ENCODE data around the gene YIPF3. TPM values are rescaled to one million over a fixed set of nuclear protein-coding genes. Genes with fewer than 3 reads are reported as not detected.

The YIPF3 gene
- polyA plus RNA-seq, 1 of the 3 experiments (the other 2 are of a cell fraction), result 219 TPM

DNA sequence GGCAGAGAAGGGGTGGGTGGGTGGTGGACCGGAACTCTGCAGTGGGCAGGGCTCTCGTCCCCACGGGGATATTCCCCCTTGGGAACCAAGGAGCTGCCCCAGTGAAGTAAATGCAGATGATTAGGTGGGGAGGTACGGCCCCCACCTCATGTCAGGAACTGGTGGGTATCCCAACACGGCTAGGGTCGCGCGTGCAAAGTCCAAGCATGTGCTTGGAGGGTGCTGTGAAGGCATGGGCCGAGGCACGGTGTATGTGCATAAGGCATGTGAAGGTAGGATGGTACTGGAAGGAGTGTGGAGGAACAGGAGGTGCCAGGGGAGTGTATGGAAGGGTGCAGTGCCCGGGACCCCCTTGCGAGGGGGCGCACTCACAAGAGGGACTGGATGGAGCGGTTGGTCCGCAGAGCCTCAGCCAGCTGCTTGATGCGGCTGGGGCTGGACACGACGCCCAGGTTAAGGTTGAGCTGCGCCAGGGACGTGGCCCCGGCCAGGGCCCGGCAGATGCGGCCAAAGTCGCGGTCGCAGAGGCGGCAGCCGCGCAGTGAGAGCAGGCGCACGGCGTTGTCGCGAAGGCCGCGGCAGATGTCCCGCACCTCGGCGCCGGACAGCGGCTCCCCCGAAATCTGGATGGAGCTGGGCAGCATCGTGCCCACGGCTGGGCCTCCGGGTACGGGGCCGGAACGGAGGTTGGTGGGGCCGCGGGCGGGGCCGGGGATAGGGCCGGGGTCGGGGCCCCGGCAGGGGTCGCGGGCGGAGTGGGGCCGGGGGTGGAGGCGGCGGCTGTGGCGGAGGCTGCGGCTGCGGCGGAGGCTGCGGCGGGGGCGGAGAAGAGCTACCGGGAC, 7.4 kb downstream of the YIPF3 start:
- H3K9me3 ChIP-seq, result no peaks in the 10 kb centered on the region
- ChIA-PET POLR2A (interaction anchor here (0.5 to 1.6 kb wide), 9 partner anchors 9 to 281 kb away, joined by 3 to 10 read pairs (median 3); partner anchors contain the start of genes DNPH1 and ZNF318), CTCF (interaction anchor here (0.6 to 22.4 kb wide), 19 partner anchors 7 to 570 kb away, joined by 3 to 382 read pairs (median 4); partner anchors contain the start of genes DLK2, POLR1C and YIPF3)
- peak overlapping the region; percentile 63; the same call in 1 of the 2 replicates for H3K9ac ChIP-seq
- peaks cover under 1 to 26% of the 10 kb centered on the region in 2 experiments; a peak in 2 of 4 replicates for H3K4me1 ChIP-seq (ENCODE audit: control insufficient read depth in 1 of 2, insufficient read depth in 2 of 2, low read depth in 1 of 2, low read length in 1 of 2)
- H3K36me3 ChIP-seq (replicated peaks in 1 of 2; ENCODE audit: control insufficient read depth in 1 of 2, insufficient read depth in 2 of 2, low read length in 1 of 2), result peaks cover 14 to 49% of the 10 kb centered on the region in 2 experiments
- H3K79me2 ChIP-seq (ENCODE audit: insufficient read depth), result peaks cover 6% of the 10 kb centered on the region
- H3K4me2 ChIP-seq, result peak overlapping the region; percentile 92
- H3K4me3 ChIP-seq (ENCODE audit: low read depth in 2 of 2, low read length in 1 of 2), result peak overlapping the region; percentile 65 to 73
- peak; percentile 66 for DNase-seq
- no peak for TF ChIP-seq GATA2 (CRISPR knock-in tag; IDR thresholded peaks at IDR 0.05)
- TF ChIP-seq, protein P1, sequence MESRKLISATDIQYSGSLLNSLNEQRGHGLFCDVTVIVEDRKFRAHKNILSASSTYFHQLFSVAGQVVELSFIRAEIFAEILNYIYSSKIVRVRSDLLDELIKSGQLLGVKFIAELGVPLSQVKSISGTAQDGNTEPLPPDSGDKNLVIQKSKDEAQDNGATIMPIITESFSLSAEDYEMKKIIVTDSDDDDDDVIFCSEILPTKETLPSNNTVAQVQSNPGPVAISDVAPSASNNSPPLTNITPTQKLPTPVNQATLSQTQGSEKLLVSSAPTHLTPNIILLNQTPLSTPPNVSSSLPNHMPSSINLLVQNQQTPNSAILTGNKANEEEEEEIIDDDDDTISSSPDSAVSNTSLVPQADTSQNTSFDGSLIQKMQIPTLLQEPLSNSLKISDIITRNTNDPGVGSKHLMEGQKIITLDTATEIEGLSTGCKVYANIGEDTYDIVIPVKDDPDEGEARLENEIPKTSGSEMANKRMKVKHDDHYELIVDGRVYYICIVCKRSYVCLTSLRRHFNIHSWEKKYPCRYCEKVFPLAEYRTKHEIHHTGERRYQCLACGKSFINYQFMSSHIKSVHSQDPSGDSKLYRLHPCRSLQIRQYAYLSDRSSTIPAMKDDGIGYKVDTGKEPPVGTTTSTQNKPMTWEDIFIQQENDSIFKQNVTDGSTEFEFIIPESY (IDR thresholded peaks at IDR 0.05; ENCODE audit: borderline replicate concordance, low read depth), result no peak
- TF ChIP-seq MEF2A (IDR thresholded peaks at IDR 0.05; ENCODE audit: borderline replicate concordance, low read depth), result no peak
- no peak for TF ChIP-seq FOSL2 (IDR thresholded peaks at IDR 0.05; ENCODE audit: borderline replicate concordance, low read depth)
- no peak for TF ChIP-seq NFIC (IDR thresholded peaks at IDR 0.05; ENCODE audit: borderline replicate concordance)
- TF ChIP-seq, protein P2, sequence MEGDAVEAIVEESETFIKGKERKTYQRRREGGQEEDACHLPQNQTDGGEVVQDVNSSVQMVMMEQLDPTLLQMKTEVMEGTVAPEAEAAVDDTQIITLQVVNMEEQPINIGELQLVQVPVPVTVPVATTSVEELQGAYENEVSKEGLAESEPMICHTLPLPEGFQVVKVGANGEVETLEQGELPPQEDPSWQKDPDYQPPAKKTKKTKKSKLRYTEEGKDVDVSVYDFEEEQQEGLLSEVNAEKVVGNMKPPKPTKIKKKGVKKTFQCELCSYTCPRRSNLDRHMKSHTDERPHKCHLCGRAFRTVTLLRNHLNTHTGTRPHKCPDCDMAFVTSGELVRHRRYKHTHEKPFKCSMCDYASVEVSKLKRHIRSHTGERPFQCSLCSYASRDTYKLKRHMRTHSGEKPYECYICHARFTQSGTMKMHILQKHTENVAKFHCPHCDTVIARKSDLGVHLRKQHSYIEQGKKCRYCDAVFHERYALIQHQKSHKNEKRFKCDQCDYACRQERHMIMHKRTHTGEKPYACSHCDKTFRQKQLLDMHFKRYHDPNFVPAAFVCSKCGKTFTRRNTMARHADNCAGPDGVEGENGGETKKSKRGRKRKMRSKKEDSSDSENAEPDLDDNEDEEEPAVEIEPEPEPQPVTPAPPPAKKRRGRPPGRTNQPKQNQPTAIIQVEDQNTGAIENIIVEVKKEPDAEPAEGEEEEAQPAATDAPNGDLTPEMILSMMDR (IDR thresholded peaks at IDR 0.05), result 0 out of 2 replicates have a peak, but pooled peaks have one; percentile 9
- peaks cover 14% of the 10 kb centered on the region for H3F3A ChIP-seq (replicated peaks; ENCODE audit: insufficient read depth)
- H3K9me2 ChIP-seq, result no peaks in the 10 kb centered on the region
- peak overlapping the region; percentile 49 to 78; a peak in 3 of 4 replicates for H3K27ac ChIP-seq (ENCODE audit: low read depth in 2 of 2, low read length in 1 of 2)
- no peaks in the 10 kb centered on the region for H3K27me3 ChIP-seq (ENCODE audit: insufficient read depth)
- H2AFZ ChIP-seq (ENCODE audit: low read depth), result peak overlapping the region; percentile 41; the same call in 1 of the 2 replicates
- WGBS (ENCODE audit: low lambda C conversion rate), result 65% methylated on average over 15 of the region's 69 CpGs
- H4K20me1 ChIP-seq (ENCODE audit: insufficient read depth), result 0 out of 2 replicates have a peak, but pooled peaks cover 8% of the 10 kb centered on the region

DNA sequence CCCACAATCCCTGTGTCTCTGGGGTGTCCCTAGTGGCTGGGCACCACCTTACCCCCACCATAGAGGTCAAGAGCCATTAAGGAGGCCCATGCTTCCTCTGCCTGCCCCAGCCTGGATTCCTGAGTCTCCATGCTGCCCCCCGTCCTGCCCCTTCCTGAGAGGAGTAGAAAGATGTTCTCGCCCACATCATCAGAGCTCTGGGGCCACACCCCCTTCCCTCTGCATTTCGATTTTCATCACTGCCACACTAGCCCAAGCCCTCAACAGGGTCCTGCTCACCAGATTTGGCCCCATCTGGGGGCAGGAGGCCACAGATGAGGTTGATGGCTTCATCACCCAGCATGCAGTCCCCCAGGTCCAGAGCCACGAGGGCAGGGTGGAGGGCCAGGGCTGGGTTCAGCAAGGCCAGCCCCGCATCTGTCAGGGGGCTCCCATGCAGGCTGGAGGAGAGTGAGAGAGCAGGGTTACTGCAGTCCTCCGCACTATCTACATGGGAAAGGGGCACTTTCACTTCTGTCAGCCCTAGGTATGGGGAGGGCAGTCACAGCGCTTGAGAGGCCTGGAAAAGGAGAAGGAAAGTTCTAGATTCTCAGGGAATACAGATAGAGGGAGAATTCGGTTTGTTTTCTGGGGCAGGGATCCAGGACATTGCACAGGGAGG, 8.1 kb downstream of the YIPF3 start:
- Histone ChIP-seq H3K4me2 (peak overlapping the region; percentile 92; the same call in 1 of the 2 replicates), H3K27ac (ENCODE audit: low read depth in 2 of 2, low read length in 1 of 2) (no peak overlapping the region), H4K20me1 (ENCODE audit: insufficient read depth) (0 out of 2 replicates have a peak, but pooled peaks cover 8% of the 10 kb centered on the region), H3F3A (replicated peaks; ENCODE audit: insufficient read depth) (peaks cover 14% of the 10 kb centered on the region), H2AFZ (ENCODE audit: low read depth) (no peak overlapping the region), H3K36me3 (replicated peaks in 1 of 2; ENCODE audit: control insufficient read depth in 1 of 2, insufficient read depth in 2 of 2, low read length in 1 of 2) (peaks cover 7 to 49% of the 10 kb centered on the region in 2 experiments), H3K9me2 (no peaks in the 10 kb centered on the region), H3K9me3 (no peaks in the 10 kb centered on the region), H3K9ac (no peak overlapping the region), H3K27me3 (ENCODE audit: insufficient read depth) (no peaks in the 10 kb centered on the region), H3K79me2 (ENCODE audit: insufficient read depth) (no peaks in the 10 kb centered on the region), H3K4me3 (ENCODE audit: low read depth in 2 of 2, low read length in 1 of 2) (peak overlapping the region in 1 of 2 experiments; percentile 65; a peak in 1 of 4 replicates), H3K4me1 (ENCODE audit: control insufficient read depth in 1 of 2, insufficient read depth in 2 of 2, low read depth in 1 of 2, low read length in 1 of 2) (peaks cover 0 to 26% of the 10 kb centered on the region in 2 experiments; a peak in 1 of 4 replicates)
- POLR2A ChIA-PET, result interaction anchor here (0.9 kb wide), 1 partner anchor 65 kb away, joined by 3 read pairs; no protein-coding TSS in a partner anchor
- 64% methylated on average over 3 of the region's 8 CpGs for WGBS (ENCODE audit: low lambda C conversion rate)
- no peak for DNase-seq
- CTCF ChIA-PET, result interaction anchor here (1.0 to 22.4 kb wide), 16 partner anchors 8 to 567 kb away, joined by 3 to 382 read pairs (median 6); partner anchors contain the start of genes DLK2, POLR1C and YIPF3
- TF ChIP-seq YY1 (IDR thresholded peaks at IDR 0.05; ENCODE audit: low read depth) (no peak), FOSL2 (IDR thresholded peaks at IDR 0.05; ENCODE audit: borderline replicate concordance, low read depth) (no peak), RAD21 (IDR thresholded peaks at IDR 0.05; ENCODE audit: low read length) (no peak), MXI1 (IDR thresholded peaks at IDR 0.05; ENCODE audit: low read depth, low read length) (no peak), TAF1 (IDR thresholded peaks at IDR 0.05; ENCODE audit: borderline replicate concordance, low read depth, low read length) (no peak), MEF2A (IDR thresholded peaks at IDR 0.05; ENCODE audit: borderline replicate concordance, low read depth) (no peak), POLR2AphosphoS5 (IDR thresholded peaks at IDR 0.05; ENCODE audit: low read depth, low read length) (no peak), FOXM1 (IDR thresholded peaks at IDR 0.05; ENCODE audit: low read depth) (no peak), EZH2phosphoT487 (IDR thresholded peaks at IDR 0.05; ENCODE audit: borderline replicate concordance, low read depth) (no peak), NRF1 (IDR thresholded peaks at IDR 0.05; ENCODE audit: low read depth, low read length) (no peak), SMC3 (IDR thresholded peaks at IDR 0.05; ENCODE audit: low read depth, low read length) (no peak)
- TF ChIP-seq, protein P3, sequence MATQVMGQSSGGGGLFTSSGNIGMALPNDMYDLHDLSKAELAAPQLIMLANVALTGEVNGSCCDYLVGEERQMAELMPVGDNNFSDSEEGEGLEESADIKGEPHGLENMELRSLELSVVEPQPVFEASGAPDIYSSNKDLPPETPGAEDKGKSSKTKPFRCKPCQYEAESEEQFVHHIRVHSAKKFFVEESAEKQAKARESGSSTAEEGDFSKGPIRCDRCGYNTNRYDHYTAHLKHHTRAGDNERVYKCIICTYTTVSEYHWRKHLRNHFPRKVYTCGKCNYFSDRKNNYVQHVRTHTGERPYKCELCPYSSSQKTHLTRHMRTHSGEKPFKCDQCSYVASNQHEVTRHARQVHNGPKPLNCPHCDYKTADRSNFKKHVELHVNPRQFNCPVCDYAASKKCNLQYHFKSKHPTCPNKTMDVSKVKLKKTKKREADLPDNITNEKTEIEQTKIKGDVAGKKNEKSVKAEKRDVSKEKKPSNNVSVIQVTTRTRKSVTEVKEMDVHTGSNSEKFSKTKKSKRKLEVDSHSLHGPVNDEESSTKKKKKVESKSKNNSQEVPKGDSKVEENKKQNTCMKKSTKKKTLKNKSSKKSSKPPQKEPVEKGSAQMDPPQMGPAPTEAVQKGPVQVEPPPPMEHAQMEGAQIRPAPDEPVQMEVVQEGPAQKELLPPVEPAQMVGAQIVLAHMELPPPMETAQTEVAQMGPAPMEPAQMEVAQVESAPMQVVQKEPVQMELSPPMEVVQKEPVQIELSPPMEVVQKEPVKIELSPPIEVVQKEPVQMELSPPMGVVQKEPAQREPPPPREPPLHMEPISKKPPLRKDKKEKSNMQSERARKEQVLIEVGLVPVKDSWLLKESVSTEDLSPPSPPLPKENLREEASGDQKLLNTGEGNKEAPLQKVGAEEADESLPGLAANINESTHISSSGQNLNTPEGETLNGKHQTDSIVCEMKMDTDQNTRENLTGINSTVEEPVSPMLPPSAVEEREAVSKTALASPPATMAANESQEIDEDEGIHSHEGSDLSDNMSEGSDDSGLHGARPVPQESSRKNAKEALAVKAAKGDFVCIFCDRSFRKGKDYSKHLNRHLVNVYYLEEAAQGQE (IDR thresholded peaks at IDR 0.05; ENCODE audit: low read depth, low read length), result no peak

Measured in SK-N-SH (cell line).